C4-2B (cell line): ENCODE results near the gene TMPO.

Experiments used
- ZFX ChIP-seq: fragments of 450-650 bp; IDR thresholded peaks from 2 replicates; pipeline ENCODE4 v1.6.1; 2017
- TF ChIP-seq, protein P1 (sequence below): fragments of 450-650 bp; conservative IDR thresholded peaks from 2 replicates; pipeline ENCODE4 v1.5.1; 2017; ENCODE audit warnings: mild to moderate bottlenecking

DNA sequence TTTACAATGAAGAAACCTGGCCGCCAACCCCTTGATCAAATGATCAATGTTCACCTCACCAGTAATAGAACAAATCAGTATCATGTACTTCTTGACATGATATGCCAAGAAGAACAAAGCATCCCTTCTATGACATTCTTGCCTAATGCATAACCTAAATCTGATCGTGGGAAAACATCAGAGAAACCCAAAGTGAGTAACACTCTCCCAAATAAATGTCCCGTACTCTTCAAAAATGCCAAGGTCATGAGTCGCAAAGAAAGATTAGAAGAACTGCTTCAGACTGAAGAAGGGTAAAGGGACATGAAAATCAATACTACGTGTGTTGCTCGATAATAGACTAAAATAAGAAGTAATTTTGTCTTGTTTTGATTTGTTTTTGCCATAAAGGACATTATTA lies 66.7 kb downstream of the TMPO start:
- TF ChIP-seq, protein P1, sequence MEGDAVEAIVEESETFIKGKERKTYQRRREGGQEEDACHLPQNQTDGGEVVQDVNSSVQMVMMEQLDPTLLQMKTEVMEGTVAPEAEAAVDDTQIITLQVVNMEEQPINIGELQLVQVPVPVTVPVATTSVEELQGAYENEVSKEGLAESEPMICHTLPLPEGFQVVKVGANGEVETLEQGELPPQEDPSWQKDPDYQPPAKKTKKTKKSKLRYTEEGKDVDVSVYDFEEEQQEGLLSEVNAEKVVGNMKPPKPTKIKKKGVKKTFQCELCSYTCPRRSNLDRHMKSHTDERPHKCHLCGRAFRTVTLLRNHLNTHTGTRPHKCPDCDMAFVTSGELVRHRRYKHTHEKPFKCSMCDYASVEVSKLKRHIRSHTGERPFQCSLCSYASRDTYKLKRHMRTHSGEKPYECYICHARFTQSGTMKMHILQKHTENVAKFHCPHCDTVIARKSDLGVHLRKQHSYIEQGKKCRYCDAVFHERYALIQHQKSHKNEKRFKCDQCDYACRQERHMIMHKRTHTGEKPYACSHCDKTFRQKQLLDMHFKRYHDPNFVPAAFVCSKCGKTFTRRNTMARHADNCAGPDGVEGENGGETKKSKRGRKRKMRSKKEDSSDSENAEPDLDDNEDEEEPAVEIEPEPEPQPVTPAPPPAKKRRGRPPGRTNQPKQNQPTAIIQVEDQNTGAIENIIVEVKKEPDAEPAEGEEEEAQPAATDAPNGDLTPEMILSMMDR, result no peak
- TF ChIP-seq ZFX, result no peak
